Colonic mucosa (tissue), 4 donors: ENCODE results near the gene TBX10. TPM values are rescaled to one million over a fixed set of nuclear protein-coding genes. Genes with fewer than 3 reads are reported as not detected.

Source experiments
- DNase-seq: peaks from one replicate; pipeline ENCODE4 v3.0.0-alpha.2; 2020
- H3K27ac ChIP-seq: fragments of 200-600 bp; one replicate; pipeline ENCODE4 v1.8.0; 2021
- H3K27me3 ChIP-seq: fragments of 200-600 bp; one replicate; pipeline ENCODE4 v1.8.0; 2021
- H3K36me3 ChIP-seq: fragments of 200-600 bp; one replicate; pipeline ENCODE4 v1.8.0; 2021
- H3K4me1 ChIP-seq: fragments of 200-600 bp; one replicate; pipeline ENCODE4 v1.8.0; 2021; ENCODE audit warnings: mild to moderate bottlenecking
- H3K4me3 ChIP-seq: fragments of 200-600 bp; one replicate; pipeline ENCODE4 v1.8.0; 2021
- H3K9ac ChIP-seq, 2 donors: one replicate each; pipeline ENCODE4 v1.7.0; 2013; ENCODE audit warnings: control low read depth in 2 of 2, low read depth in 2 of 2, low read length in 2 of 2
- H3K9me3 ChIP-seq: fragments of 200-600 bp; one replicate; pipeline ENCODE4 v1.8.0; 2021
- CTCF ChIP-seq: fragments of 200-600 bp; IDR thresholded peaks from one replicate; pipeline ENCODE4 v1.8.0; 2022; ENCODE audit warnings: antibody characterized with exemption, mild to moderate bottlenecking
- intact Hi-C: fragments of 100-400 bp; cut with DNase I; formaldehyde crosslinking; loops from one replicate; pipeline ENCODE4 v1.14.1; 2022
- total RNA-seq, 2 donors: library from RNA; stranded (reverse); fragmentation: NEBNext Ultra II Directional in 1 of 2; extraction: Animal tissue kit (Norgen Biotek cat#: 25700) in 1 of 2; gene quantifications; one replicate each; pipeline ENCODE4 v1.2.1, GENCODE V29; 2021
- donor health status: healthy.
- donor health status: DM: no; HTN: no; CAD: no.
- donor health status: DM: no; HTN: no; CAD: no.

Gene TBX10
- total RNA-seq, 2 donors from 2014 or later = 7.8 to 19.3 TPM

GRCh38 chr11:67675058-67675747 lies 35.6 kb upstream of the TBX10 start:
- TF ChIP-seq CTCF = no peak
- no peak overlapping the region for H3K4me3 ChIP-seq
- DNase-seq = peak; percentile 48
- peak overlapping the region in 1 of 2 donors; percentile 42 for H3K9ac ChIP-seq
- no peaks in the 10 kb centered on the region for H3K27me3 ChIP-seq
- peak overlapping the region; percentile 50 for H3K27ac ChIP-seq
- no peaks in the 10 kb centered on the region for H3K36me3 ChIP-seq
- H3K9me3 ChIP-seq = no peaks in the 10 kb centered on the region
- intact Hi-C loops = loop anchor here (10.0 kb wide), 1 partner anchor 50 kb away; no protein-coding TSS in a partner anchor
- peaks cover 11% of the 10 kb centered on the region for H3K4me1 ChIP-seq

GRCh38 chr11:67674442-67674871 lies 34.9 kb upstream of the TBX10 start, which contains the start of gene ALDH3B2:
Gene ALDH3B2 (minus strand): TSS chr11:67674623. CDS start chr11:67666935, 7,688 bp downstream.
- Histone ChIP-seq H3K27me3 (no peaks in the 10 kb centered on the region), H3K27ac (peak within 1 kb of the TSS; percentile 50), H3K9me3 (no peaks in the 10 kb centered on the region), H3K4me1 (peaks cover 11% of the 10 kb centered on the region), H3K4me3 (no peak within 1 kb of the TSS), H3K9ac (peak within 1 kb of the TSS in 1 of 2 donors; percentile 42), H3K36me3 (no peaks in the 10 kb centered on the region)
- intact Hi-C loops = loop anchor here (10.0 kb wide), 1 partner anchor 50 kb away; no protein-coding TSS in a partner anchor
- no peak for TF ChIP-seq CTCF
- DNase-seq = peak; percentile 89

GRCh38 chr11:67673902-67674301 lies 34.3 kb upstream of the TBX10 start:
- no peak overlapping the region for H3K9ac ChIP-seq
- H3K36me3 ChIP-seq = no peaks in the 10 kb centered on the region
- no peak overlapping the region for H3K4me3 ChIP-seq
- H3K27me3 ChIP-seq = no peaks in the 10 kb centered on the region
- intact Hi-C loops = loop anchor here (10.0 kb wide), 1 partner anchor 51 kb away; no protein-coding TSS in a partner anchor
- H3K27ac ChIP-seq = no peak overlapping the region
- TF ChIP-seq CTCF = no peak
- H3K4me1 ChIP-seq = peaks cover 11% of the 10 kb centered on the region
- no peak for DNase-seq
- no peaks in the 10 kb centered on the region for H3K9me3 ChIP-seq

GRCh38 chr11:67673358-67673757 lies 33.8 kb upstream of the TBX10 start:
- no peak for DNase-seq
- intact Hi-C loops = loop anchor here (10.0 kb wide), 1 partner anchor 51 kb away; no protein-coding TSS in a partner anchor
- no peaks in the 10 kb centered on the region for H3K36me3 ChIP-seq
- no peaks in the 10 kb centered on the region for H3K9me3 ChIP-seq
- H3K27ac ChIP-seq = no peak overlapping the region
- no peak overlapping the region for H3K9ac ChIP-seq
- H3K4me1 ChIP-seq = peaks cover 11% of the 10 kb centered on the region
- TF ChIP-seq CTCF = no peak
- H3K27me3 ChIP-seq = no peaks in the 10 kb centered on the region
- no peak overlapping the region for H3K4me3 ChIP-seq

- no peak for DNase-seq
- peaks cover 11% of the 10 kb centered on the region for H3K4me1 ChIP-seq
- intact Hi-C loops = loop anchor here (10.0 kb wide), 1 partner anchor 54 kb away; no protein-coding TSS in a partner anchor
Observed at GRCh38 chr11:67671211-67671520, 31.6 kb upstream of the TBX10 start.

More at GRCh38 chr11:67671211-67671520, 31.6 kb upstream of the TBX10 start:
- Histone ChIP-seq H3K27ac (no peak overlapping the region), H3K27me3 (no peaks in the 10 kb centered on the region), H3K4me3 (no peak overlapping the region), H3K9me3 (no peaks in the 10 kb centered on the region), H3K36me3 (no peaks in the 10 kb centered on the region), H3K9ac (no peak overlapping the region)
- no peak for TF ChIP-seq CTCF
